Gastroesophageal sphincter (tissue), 4 donors: Measurements from ENCODE around the gene MYD88. TPM values are rescaled to one million over a fixed set of nuclear protein-coding genes. Genes with fewer than 3 reads are reported as not detected.

Experiments
- ATAC-seq: fragments of 150-250 bp; one replicate; pipeline ENCODE4 v1.9.1; 2016; ENCODE audit warnings: mild to moderate bottlenecking, moderate library complexity
- H3K27ac ChIP-seq, 4 donors: fragments of 200-600 bp; sonication (generic) in 3 of 4; 1 replicate in 3 of 4; 2 replicates in 1 of 4; pipeline ENCODE4 v1.5.1; 2016 to 2019
- H3K27me3 ChIP-seq: fragments of 200-600 bp; sonication (generic); one replicate; pipeline ENCODE4 v1.5.1; 2019
- H3K36me3 ChIP-seq, 2 donors: fragments of 200-600 bp; sonication (generic); one replicate each; pipeline ENCODE4 v1.5.1; 2019; ENCODE audit warnings: control low read depth in 1 of 2
- H3K4me1 ChIP-seq, 3 donors: fragments of 200-600 bp; sonication (generic); 1 replicate in 2 of 3; 2 replicates in 1 of 3; pipeline ENCODE4 v1.5.1; 2016 to 2019; ENCODE audit warnings: control low read depth in 2 of 3
- H3K4me3 ChIP-seq, 2 donors: fragments of 200-600 bp; sonication (generic); one replicate each; pipeline ENCODE4 v1.5.1; 2019; ENCODE audit warnings: mild to moderate bottlenecking in 1 of 2, moderate library complexity in 1 of 2
- H3K9me3 ChIP-seq, 3 donors: fragments of 200-600 bp; sonication (generic); one replicate each; pipeline ENCODE4 v1.5.1; 2017 to 2019; ENCODE audit warnings: control low read depth in 2 of 3
- EP300 ChIP-seq: sonication (generic); formaldehyde crosslinking; IDR thresholded peaks from one replicate; pipeline ENCODE4 v1.6.1; 2017; ENCODE audit warnings: antibody characterized with exemption, mild to moderate bottlenecking
- POLR2A ChIP-seq, 2 donors: fragments of 450-650 bp; IDR thresholded peaks; one replicate each; pipeline ENCODE4 v1.6.1; 2017; ENCODE audit warnings: antibody characterized with exemption in 2 of 2, mild to moderate bottlenecking in 2 of 2, moderate library complexity in 1 of 2
- POLR2AphosphoS5 ChIP-seq: sonication (generic); formaldehyde crosslinking; IDR thresholded peaks from one replicate; pipeline ENCODE4 v1.6.1; 2017; ENCODE audit warnings: antibody characterized with exemption
- WGBS, 2 donors: methylation state at CpG; one replicate each; pipeline ENCODE4 v1.1.5; 2018; ENCODE audit warnings: low coverage in 1 of 2; 5-methylcytosine and 5-hydroxymethylcytosine counted together
- small RNA-seq, 4 donors: library from RNA; depleted of rRNA; stranded (forward); fragments of <200 nt; gene quantifications; one replicate each; pipeline ENCODE3, GENCODE V24; 2016
- total RNA-seq, 4 donors: library from RNA; depleted of rRNA; stranded (reverse); fragments of >200 nt; gene quantifications; one replicate each; pipeline ENCODE4 v1.1.0, GENCODE V29; 2016
- TF ChIP-seq, protein P1 (sequence below), 4 experiments: fragments of 200-600 bp in 2 of 4; fragments of 450-650 bp in 2 of 4; sonication (generic) in 1 of 4; IDR thresholded peaks; one replicate each; pipeline ENCODE4 v1.5.1; 2017 to 2019; ENCODE audit warnings: antibody characterized with exemption in 4 of 4, mild to moderate bottlenecking in 2 of 4, moderate library complexity in 2 of 4

Gene MYD88
- total RNA-seq, 4 donors from 2014 or later = 18.5 to 36.8 (median 29.6) TPM

DNA sequence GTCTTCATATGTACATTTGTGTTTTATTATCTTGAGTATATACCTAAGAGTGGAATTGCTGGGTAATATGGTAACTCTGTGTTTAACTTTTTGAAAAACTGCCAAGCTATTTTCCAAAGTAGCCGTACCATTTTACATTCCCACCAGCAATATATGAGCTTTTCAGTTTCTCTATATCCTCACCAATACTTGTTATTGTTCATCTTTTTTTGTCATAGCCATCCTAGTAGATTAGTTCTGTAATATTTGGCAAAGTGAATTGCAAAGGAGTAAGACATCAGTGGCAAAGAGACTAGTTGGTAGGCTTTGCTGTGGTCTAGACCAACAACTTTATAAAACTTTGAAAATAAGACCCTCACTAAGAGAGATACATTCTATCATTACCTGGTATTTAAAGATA lies 48.3 kb downstream of the MYD88 start:
- H3K27me3 ChIP-seq = no peaks in the 10 kb centered on the region
- H3K9me3 ChIP-seq = no peaks in the 10 kb centered on the region
- no peak for ATAC-seq
- TF ChIP-seq, protein P1, sequence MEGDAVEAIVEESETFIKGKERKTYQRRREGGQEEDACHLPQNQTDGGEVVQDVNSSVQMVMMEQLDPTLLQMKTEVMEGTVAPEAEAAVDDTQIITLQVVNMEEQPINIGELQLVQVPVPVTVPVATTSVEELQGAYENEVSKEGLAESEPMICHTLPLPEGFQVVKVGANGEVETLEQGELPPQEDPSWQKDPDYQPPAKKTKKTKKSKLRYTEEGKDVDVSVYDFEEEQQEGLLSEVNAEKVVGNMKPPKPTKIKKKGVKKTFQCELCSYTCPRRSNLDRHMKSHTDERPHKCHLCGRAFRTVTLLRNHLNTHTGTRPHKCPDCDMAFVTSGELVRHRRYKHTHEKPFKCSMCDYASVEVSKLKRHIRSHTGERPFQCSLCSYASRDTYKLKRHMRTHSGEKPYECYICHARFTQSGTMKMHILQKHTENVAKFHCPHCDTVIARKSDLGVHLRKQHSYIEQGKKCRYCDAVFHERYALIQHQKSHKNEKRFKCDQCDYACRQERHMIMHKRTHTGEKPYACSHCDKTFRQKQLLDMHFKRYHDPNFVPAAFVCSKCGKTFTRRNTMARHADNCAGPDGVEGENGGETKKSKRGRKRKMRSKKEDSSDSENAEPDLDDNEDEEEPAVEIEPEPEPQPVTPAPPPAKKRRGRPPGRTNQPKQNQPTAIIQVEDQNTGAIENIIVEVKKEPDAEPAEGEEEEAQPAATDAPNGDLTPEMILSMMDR (IDR thresholded peaks at IDR 0.05) = no peak
- no peak for TF ChIP-seq POLR2A (IDR thresholded peaks at IDR 0.05)
- no peak for TF ChIP-seq EP300
- no peak for TF ChIP-seq POLR2AphosphoS5
- no peak overlapping the region for H3K4me3 ChIP-seq
- H3K4me1 ChIP-seq = peaks cover 0 to 11% (median 0%) of the 10 kb centered on the region in 3 donors
- 100% methylated on average over 1 of the region's 1 CpG for WGBS, 2 donors
- peaks cover 0 to 33% of the 10 kb centered on the region in 2 donors for H3K36me3 ChIP-seq
- no peak overlapping the region for H3K27ac ChIP-seq

DNA sequence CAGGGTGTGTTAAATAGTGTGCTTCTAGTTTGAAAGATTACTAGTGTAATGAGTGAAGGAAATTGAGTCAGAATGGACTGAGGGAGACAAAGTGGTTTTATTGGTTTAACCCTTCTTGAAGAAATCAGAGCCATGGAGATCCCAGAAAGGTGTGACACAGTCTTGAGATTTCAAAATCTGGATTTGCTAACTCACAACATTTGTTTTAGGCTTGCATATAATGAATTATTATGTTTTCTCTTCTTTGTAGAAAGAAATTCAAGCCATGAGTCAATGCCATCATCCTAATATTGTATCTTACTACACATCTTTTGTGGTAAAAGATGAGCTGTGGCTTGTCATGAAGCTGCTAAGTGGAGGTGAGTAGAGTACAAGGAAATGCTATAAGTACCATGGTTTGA lies 52.0 kb downstream of the MYD88 start:
- Histone ChIP-seq H3K27ac (no peak overlapping the region), H3K36me3 (peaks cover 0 to 34% of the 10 kb centered on the region in 2 donors), H3K9me3 (no peaks in the 10 kb centered on the region), H3K4me1 (no peaks in the 10 kb centered on the region), H3K4me3 (no peak overlapping the region), H3K27me3 (no peaks in the 10 kb centered on the region)
- no peak for ATAC-seq
- no peak for TF ChIP-seq EP300
- TF ChIP-seq, protein P1 (IDR thresholded peaks at IDR 0.05) = no peak

Small RNAs within 50 kb of the gene (small RNA-seq; reads per million reads assigned to genes)
- gene RF00019 = 0 reads per million in 4 donors

Other genes with a start within 250 kb of the MYD88 start
- gene VILL, start 147.9 kb upstream of the MYD88 start, total RNA-seq = 1 to 10 TPM; 3.5 to 7.5 (median 5.2) TPM
- 10 to 100 TPM; 25.4 to 29.8 (median 27.1) TPM for gene PLCD1, start 109.0 kb upstream of the MYD88 start, total RNA-seq
- gene DLEC1, start 99.5 kb upstream of the MYD88 start, total RNA-seq = under 1 TPM; 0.07 to 0.78 (median 0.16) TPM
- gene ACAA1, start 1.5 kb upstream of the MYD88 start, total RNA-seq = 10 to 100 TPM; 28.3 to 46.6 (median 41.2) TPM
- 10 to 100 TPM; 29.5 to 41.0 (median 34.3) TPM for gene OXSR1, start 26.9 kb downstream of the MYD88 start, total RNA-seq
- gene SLC22A13, start 127.2 kb downstream of the MYD88 start, total RNA-seq = 1 to 10 TPM in 1 of 4 donors, under 1 TPM in 3; 0.16 to 1.3 (median 0.69) TPM
- under 1 TPM in 1 of 4 donors, not detected in 3; 0.13 TPM for gene SLC22A14, start 143.6 kb downstream of the MYD88 start, total RNA-seq
- 1 to 10 TPM in 3 of 4 donors, under 1 TPM in 1; 0.87 to 2.2 (median 1.8) TPM for gene XYLB, start 208.1 kb downstream of the MYD88 start, total RNA-seq